ENCODE data around the gene TUBB4B.

DNA sequence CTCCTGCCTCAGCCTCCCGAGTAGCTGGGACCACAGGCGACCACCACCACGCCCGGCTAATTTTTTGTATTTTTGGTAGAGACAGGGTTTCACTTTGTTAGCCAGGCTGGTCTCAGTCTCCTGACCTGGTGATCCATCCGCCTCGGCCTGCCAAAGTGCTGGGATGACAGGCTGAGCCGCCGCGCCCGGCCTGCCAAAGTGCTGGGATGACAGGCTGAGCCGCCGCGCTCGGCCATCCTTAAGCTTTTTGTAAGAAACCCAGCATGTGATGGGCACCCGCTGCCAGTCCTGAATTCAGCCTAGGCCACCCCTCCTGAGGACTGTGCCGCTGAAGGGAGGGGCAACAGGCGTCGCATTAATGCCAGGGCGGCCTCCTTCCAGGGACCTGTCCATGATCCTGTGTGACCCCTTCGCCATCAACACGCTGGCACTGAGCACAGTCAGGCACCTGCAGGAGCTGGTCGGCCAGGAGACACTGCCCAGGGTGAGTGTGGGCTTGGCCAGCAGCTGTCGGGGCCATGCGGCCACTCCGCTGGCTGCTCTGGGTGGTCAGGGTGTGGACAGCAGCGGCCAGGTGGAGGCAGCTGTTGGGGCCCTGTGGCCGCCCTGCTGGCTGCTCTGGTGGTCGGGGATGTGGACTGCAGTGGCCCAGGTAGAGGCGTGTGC lies 24.5 kb downstream of the TUBB4B start:
- TF ChIP-seq EZH2phosphoT487 (IDR thresholded peaks at IDR 0.05; ENCODE audit: low read depth, severe bottlenecking, unreplicated experiment): no peak
- TF ChIP-seq, protein P1, sequence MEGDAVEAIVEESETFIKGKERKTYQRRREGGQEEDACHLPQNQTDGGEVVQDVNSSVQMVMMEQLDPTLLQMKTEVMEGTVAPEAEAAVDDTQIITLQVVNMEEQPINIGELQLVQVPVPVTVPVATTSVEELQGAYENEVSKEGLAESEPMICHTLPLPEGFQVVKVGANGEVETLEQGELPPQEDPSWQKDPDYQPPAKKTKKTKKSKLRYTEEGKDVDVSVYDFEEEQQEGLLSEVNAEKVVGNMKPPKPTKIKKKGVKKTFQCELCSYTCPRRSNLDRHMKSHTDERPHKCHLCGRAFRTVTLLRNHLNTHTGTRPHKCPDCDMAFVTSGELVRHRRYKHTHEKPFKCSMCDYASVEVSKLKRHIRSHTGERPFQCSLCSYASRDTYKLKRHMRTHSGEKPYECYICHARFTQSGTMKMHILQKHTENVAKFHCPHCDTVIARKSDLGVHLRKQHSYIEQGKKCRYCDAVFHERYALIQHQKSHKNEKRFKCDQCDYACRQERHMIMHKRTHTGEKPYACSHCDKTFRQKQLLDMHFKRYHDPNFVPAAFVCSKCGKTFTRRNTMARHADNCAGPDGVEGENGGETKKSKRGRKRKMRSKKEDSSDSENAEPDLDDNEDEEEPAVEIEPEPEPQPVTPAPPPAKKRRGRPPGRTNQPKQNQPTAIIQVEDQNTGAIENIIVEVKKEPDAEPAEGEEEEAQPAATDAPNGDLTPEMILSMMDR (IDR thresholded peaks at IDR 0.05; ENCODE audit: poor library complexity): no peak

Data from hepatocyte (in vitro differentiated cells).